ENCODE results near the gene IL37.

The IL37 gene

GRCh38 chr2:112910865-112911264 lies at the start of gene IL37:
IL37 (plus strand) TSS chr2:112911165; CDS start chr2:112913013, 1,848 bp downstream.
- DNase-seq (ENCODE audit: low read depth in 2 of 2): no peak

DNA sequence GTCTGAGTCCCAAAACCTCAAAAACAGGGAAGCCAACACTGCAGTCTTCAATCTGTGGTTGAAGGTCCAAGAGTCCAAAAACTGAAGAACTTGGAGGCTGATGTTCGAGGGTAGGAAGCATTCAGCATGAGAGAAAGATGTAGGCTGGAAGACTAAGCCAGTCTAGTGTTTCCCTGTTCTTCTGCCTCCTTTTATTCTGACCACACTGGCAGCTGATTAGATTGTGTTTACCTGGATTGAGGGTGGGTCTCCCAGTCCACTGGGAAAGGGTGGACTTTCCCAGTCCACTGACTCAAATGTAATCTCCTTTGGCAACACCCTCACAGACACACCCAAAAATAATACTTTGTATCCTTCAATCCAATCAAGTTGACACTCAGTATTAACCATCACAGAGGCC lies 46.9 kb upstream of the IL37 start:
- no peak for DNase-seq (ENCODE audit: low read depth in 2 of 2)

DNA sequence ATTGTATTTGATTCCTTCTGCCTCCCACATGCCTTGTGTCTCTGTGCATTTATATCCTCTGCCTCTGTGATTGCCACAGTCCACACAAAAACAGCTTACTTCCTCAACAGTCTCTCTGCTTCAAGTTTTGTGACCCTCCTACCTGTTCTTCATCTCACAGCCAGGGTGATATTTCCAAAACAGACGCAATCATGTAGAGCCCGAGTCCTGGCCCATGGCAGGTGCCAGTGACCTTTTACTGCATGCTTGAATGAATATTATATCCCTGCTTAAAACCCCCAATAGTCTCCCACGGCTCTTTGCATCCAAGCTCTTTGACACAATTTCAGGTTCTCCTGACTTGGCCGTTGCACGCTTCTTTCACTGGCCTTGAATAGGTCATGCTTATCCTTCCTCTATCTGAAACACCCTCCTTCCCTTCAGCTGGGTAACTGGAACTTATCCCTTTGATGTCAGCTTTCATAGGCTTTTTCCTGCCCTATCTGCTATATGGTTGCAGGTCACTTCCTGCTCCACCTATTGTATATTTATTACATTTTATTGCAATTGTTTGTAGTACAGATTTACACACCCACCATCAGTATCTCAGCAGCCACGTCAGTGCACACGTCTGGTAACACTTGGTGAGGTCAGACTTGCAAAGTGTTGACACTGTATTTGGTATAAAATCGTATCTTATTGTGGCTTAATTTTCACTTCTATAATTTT lies 44.7 kb upstream of the IL37 start:
- no peak for DNase-seq (ENCODE audit: low read depth in 2 of 2)

DNA sequence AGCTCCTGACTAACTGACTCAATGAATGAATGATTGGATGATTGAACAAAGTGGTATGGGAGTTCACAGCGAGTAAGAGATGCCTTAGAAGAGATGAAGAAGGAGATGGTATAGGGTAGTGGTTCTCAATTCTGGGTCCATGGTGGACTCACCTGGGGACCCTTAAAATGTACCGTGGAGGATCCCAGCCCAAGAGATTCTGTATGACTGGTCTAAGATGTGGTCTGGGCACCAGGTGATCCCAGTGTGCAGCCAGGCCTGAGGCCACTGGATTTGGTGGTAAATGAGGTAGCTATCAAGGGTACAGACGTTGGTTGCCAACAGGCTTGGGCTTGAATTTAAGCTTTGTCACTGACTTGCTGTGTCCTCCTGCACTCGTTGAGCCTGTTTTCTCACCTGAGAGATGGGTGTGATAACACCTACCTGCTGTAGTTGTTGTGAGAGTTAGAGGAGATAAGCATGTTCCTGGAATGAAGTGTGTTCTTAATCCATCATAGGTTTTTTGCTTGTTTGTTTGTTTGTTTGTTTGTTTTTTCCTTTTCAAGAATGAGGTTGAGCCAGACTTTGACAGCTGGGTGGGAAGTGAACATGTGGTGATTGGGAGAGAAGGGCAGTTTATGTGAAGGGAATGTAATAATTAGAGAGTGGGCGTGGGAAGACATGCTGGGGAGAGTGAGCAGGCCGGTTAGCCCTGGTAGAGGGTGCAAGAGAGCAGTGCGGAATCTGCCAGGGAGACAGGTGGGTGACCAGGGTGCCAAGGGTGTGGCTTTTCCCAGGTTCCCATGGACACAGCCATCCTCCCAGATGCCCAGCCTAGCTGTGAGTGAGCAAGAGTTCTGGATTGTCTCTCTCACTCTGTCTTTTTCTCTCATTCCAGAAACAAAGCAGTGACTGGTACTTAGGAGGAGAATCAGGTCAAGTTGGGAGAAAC lies 43.0 kb upstream of the IL37 start:
- no peak for DNase-seq (ENCODE audit: low read depth in 2 of 2)

GRCh38 chr2:112869258-112869842 lies 41.6 kb upstream of the IL37 start:
- DNase-seq (ENCODE audit: low read depth in 2 of 2): peak in 1 of 2 donors; percentile 23

- no peak for DNase-seq (ENCODE audit: low read depth in 2 of 2)
These were observed 39.8 kb upstream of the IL37 start for GRCh38 chr2:112870841-112871835.

DNA sequence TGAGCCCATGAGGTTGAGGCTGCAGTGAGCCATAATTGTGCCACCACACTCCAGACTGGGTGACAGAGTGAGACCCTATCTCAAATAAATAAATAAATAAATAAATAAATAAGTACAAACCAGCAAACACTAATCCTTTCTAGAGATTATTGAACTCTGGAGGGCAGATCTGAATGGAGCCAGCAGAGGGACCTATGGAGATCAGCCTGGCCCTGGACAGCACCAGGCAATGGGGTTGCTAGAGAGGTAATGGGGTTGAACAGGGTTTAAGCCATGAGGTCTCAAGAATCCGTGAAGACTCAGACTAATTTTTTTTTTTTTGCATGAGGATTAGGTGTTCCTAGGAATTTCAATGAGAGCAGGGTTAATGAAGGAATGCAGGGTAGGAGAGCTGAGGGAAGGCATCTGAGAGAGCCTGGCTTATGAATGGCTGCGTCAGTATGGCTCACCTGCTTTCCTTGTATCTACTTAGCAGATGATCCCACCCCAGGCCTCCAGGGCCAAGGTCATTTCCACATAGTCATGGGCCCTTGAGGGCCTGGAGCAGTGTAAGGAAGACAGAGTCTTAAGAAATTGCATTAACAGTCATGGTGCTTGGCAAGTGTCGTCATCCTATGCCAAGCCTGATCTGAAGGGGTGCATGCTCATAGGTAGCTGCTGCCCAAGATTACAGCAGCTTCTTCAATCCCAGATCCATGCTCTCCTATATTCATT lies 34.6 kb upstream of the IL37 start:
- DNase-seq (ENCODE audit: low read depth in 2 of 2): no peak

DNA sequence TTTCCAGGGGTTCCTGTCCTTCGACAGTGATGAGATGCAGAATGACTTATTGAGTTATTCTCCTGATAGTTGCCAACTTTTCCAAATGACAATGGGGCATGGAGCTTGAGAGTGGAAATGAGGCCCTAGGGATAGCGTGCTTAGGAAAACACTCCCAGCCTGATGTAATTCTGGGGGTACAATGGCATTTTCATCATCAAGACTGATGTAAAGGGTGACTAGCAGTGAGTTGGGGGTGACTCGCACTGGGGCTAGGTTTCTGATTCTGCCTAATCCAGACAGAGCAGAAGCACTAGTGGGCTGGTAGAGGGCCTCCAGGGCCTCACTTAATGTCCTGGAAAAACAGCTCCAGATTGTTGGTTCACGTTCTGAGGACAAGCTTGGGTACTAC lies 34.0 kb upstream of the IL37 start:
- DNase-seq (ENCODE audit: low read depth in 2 of 2): no peak

DNA sequence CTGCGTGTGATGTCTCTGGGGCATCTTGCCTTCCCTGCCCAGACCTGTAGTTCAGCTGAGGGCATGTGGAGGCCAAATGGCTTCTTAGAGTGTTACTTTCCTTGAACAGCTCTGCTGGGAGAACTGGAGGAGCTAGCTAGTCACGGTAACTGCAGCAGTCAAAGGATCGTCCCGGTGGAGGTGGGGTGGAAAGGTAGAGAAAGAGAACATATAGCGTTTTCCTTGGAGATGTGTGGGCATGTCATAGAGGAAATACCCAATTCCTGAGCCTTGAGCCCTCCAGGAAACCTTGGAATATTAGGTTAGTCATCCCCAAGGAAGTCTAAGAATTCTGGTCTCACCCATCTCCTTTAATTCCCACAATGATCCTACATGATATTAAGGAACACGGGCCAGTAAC lies 33.5 kb upstream of the IL37 start:
- no peak for DNase-seq (ENCODE audit: low read depth in 2 of 2)

GRCh38 chr2:112879491-112880041 lies 31.4 kb upstream of the IL37 start:
- no peak for DNase-seq (ENCODE audit: low read depth in 2 of 2)

DNA sequence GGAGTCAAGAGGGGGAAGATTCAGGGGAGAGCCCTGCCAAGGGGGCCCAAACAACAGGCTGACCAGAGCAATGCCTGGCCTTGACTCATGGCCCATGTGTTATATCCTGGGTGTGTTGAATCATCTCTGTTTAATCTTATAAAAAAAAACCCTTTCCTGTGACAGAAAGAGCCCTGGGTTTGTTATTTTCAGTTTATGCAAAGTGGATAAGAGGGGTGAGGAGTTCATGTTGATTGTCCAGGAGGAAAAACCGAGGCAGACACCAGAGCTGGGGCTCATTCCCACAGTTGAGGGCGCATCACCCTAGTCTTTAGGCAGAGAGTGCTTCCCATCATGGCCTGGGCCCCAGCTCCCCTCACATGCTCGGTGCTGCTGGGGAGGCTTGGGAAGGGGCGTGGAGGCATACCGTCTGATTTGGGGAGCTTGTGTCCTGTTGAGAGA lies 30.9 kb upstream of the IL37 start:
- DNase-seq (ENCODE audit: low read depth in 2 of 2): no peak

DNA sequence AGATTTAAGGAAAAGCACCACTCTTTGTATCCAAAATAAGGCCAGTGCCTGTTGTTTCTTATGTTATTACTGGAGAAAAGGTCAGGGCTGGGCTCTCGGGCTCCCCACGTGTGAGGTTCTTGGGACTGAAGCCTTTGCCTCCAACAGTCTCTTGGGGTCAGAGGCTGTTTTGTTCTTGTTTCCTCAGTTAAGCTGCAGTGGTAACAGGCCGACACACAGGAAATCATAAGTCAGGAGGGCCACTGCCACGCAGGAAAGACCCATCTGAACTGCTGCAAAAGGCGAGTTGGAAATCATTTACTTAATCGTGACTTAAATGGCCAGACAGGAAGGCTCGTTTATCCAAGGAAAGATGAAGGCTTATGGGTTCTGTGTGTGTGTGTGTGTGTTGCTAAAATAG lies 30.3 kb upstream of the IL37 start:
- no peak for DNase-seq (ENCODE audit: low read depth in 2 of 2)

GRCh38 chr2:112881217-112881985 lies 29.6 kb upstream of the IL37 start:
- DNase-seq (ENCODE audit: low read depth in 2 of 2): peak in 1 of 2 donors; percentile 37

GRCh38 chr2:112883669-112884068 lies 27.3 kb upstream of the IL37 start:
- DNase-seq (ENCODE audit: low read depth in 2 of 2): no peak

DNA sequence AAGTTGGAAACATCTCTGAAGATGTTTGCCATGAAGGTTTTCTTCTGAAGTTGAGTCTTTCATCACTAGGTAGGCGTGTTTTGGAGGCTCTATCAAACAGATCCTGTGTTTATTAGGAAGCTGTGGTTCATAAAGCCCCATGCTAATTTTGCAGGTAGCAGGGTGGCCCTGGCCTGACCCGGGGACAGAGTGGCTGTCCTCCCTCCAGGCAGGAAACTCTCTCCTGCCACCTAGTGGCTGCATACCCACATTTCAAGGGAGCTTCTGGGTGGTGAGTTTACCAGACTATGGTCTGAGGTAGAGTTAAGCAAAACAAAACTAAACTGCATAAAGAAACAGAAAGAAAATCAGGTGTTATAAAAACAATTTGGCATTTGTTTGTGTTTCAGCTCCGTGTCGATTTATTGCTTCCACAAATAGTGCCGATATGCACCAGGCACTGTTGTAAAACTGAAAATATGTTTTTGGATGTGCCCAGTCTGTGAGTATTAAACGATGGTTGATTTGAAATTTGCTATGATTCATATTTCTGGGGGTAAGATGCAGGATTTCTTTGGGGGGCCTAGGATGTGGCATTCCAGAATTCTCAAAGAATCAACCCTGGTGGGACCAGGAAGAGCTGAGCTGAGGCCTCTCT lies 26.0 kb upstream of the IL37 start:
- DNase-seq (ENCODE audit: low read depth in 2 of 2): peak; percentile 66 to 71

DNA sequence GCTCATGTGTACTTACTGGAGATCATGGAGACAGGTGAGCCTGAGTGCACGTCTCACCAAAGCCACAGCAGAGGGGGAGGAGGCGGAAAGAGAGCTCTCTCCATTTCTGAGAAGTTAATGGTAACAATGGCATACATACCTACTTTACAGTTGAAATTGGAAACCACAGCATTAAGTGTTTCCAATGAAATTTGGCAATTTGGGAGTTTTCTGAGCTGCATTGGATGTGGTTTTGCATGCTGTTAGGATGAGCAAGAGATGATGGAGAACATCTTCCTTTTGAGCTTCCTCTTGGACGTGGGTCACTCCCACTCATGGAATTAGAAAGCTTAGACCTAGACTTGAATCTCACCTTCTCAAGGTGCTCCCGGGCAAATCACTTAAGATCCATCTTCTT lies 25.5 kb upstream of the IL37 start:
- no peak for DNase-seq (ENCODE audit: low read depth in 2 of 2)

GRCh38 chr2:112886291-112886690 lies 24.7 kb upstream of the IL37 start:
- DNase-seq (ENCODE audit: low read depth in 2 of 2): no peak

DNA sequence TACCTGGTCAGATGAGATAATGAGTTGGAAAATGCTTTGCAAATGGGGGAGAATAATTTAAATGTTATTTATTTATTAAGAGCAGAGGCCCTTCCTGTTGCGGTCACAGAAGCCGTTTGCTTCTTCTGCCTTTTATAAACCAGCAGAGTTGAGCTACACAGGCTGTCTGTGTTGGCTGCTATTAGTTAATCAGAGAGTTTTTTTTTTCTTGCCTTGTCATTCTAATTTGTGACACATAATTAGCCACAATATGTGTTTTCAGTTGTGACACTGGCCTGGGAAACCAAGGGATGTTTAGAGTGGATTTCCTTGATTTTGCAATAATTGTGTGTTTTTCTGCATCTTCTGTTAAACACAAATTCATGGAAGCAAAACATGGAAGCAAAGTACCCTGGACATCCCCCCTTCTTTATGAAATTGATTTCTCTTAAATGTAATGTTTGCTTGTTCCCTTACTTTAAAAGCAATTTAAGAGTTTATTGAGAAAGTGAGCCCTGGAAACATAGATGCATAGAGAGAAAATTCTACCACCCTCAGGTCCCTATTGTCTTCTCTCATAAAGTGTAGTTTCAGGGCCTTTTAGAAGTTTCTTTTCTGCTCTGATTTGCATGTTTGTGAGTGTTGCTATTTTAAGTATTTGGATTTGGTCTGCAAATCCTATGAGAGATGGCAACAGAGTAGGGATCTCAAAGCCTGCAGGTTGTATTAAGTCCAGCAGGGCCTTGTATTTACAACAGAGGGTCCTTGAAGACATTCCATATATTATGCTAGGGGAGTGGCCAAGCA lies 22.8 kb upstream of the IL37 start:
- no peak for DNase-seq (ENCODE audit: low read depth in 2 of 2)

Measured in stimulated activated CD4-positive, alpha-beta T cell treated with anti-CD3 and anti-CD28 coated beads, Interleukin-4, amount 100 ng/mL, for 48 hours (primary cell).